Measurements from ENCODE around the gene CFAP61.

Gene CFAP61

DNA sequence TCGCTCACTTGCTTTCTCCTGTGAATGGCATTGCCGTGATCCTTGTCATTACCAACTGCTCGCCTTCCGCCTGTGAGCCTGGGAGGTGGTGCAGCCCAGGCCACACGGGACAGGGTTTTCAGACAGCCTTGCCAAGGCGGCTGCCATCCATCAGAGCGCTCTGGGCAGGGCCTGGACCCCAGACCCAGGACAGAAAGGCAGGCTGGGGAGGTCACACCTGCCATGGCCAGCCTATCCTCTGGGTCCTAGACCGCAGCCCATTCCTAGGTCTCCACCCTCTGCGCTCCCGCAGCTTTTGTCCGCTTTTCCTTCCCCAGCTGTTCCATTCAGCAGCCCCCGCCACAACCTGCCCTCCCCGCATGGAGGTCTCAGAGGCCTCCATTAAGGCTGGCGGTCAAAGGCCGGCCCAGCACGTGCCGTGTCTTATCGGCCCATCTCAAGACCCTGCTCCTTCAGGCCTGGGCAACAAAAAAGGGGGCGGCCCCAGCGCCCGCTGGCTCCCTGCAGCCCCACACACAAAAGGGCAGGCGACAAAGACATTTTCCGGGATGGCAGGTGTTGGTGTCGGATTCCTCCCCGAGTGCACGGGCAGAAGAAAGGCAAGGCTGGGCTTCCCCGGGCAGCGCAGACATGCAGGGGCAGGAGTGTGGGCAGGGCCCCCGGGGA lies 343.7 kb downstream of the CFAP61 start:
- DNase-seq (ENCODE audit: low spot score) = no peak

DNA sequence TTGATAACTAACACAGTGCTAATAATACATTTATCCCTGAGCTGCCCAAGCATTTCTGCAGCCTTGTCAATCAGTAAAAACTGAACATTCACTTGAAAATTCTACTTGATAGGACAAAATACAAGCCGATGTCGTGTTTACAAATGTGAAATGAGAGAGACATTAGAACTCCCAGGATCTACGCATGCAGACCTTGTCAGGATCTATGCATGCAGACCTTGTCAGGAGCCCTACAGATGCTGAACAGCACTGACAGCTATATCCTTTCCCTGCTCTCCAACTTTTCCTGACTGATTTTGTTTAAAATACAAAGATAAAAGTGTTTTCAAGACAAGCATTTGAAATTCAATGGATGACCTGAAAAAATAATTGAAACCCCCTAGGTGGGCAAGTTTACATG lies 344.5 kb downstream of the CFAP61 start:
- DNase-seq (ENCODE audit: low spot score) = no peak

DNA sequence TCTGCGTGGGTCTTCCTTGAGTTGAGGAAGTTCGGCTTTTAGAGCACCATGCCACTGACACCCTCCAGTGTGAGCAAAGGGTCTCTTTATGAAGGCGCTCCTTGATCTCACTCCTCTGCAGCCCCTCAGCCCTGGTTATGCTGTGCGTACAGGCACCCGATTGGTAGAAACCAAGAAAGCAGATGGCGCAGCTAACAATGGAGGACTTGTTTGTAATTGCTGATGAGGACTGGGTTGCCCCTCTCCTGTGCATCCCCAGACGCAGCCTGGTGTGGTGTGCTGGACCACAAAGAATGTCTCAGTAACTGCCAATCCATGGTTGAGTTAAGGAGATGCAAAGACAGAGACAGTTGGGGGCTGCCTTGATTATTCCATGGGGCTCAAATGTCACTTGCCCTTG lies 345.8 kb downstream of the CFAP61 start:
- DNase-seq (ENCODE audit: low spot score) = no peak

DNA sequence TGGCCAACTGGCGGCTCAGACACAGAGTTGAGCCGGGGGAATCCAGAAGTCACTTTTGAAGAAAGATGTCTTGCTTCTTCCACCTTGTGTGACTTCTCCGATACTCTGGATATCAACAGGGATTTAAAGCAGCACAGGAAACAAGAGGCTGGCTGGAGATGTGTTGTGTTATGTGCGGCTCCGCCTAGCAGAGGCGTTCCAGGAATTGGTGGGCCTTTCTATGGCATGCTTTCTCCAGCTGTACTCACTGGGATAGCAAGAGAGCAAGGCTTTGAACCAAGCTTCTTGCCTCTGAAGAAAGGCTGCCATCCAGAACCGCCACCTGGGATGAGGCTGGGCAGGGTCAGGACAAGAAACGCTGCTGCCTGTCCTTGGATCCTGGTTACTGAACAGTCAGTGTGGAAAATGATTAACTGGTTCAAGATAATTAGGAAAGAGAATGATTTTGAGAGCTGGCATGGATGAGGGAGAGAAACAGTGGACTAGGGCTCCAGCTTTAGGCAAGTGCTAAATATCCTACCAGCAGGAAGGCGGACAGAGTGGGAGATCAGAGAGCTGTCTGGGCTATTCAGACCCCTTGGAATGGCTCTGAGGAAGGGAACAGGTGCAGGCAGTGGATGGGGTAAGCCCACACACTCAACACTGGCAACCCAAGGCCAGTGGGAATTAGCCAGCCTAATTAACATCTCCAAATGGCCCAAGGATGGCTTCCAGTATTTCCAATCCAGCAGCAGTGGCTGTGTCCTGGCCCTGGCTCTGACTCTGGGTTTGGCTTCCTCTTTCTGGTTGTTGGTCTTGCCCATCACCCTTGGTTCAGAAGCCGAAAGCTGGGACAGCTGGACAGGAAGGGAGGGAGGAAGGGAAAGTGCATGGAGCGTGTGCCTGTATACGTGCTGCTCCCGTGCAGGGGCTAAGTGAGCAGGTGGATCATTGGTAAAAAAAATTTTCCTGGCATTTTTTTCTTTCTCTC lies 347.5 kb downstream of the CFAP61 start:
- no peak for DNase-seq (ENCODE audit: low spot score)

DNA sequence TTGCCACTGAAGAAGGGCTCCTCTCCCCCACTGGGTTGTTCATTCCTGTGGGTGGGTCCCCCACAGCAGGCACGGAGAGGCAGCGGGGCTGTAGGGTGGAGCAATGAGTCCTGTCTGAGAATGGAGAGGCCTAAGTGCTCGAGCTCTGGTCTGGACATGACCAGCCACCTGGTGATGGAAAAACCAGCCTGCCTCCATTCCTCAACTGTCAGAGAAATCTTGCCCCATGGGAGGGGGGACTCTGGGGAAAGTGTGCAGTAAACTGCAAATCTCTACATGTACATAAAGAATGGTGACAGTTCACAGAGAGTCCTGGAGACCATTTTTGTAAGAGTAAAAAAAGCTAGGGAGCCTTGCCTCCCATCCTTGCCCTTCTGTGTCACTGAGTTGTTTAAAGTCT lies 349.7 kb downstream of the CFAP61 start:
- no peak for DNase-seq (ENCODE audit: low spot score)

DNA sequence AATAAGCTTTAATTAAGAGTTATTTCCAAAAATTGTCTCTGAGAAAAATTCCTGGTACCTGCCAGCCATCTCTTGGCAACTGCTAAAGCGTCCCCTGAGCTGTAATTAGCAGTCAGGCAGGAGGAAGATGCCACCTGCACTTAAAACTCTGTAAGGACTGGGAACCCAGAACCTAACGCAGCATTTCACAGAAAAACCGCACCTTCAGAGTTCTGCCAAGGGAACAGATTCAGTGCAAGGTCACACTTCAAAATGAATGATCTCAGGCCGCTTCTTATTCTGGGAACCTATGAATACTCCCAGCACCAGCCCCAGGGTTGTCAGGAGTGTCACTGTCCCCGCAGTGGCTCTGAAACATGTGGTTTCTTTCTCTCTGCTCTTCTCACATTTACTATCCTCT lies 352.3 kb downstream of the CFAP61 start:
- no peak for DNase-seq (ENCODE audit: low spot score)

DNA sequence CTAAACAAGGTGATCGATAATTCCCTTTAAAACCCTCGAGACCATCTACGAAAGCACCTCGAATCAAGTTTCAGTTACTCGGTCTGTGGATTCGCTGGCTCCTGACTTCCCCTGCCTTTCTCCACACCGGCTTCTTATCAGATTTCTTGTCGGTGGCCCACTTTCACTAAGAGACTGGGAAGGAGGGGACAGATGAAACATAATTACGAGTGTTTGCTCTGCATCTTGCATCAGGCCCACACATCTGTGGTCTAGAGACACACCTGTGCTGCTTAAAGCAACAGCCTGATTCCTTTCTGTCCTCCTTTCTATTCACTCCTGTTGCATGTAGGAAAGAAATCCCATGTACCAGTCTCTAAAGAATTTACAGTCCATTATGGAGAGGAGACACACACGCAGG lies 353.3 kb downstream of the CFAP61 start:
- DNase-seq (ENCODE audit: low spot score) = no peak

DNA sequence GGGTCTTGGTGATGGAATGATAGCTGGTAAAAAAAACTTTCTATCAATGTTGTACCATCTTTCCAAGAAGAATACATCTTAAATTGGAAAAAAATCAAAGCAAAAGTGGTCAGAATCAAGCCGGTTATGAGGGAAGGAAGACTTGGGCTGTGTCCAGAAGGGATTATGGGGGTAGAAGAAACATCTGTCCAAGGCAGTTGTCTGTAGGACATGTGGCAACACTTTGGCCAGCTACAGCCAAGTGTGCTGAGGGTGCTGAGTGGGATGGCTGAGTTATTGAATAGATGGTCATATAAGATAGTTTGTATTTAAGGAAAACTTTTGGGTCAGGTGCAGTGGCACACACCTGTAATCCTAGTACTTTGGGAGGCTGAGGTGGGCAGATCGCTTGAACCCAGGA lies 354.0 kb downstream of the CFAP61 start:
- DNase-seq (ENCODE audit: low spot score) = no peak

DNA sequence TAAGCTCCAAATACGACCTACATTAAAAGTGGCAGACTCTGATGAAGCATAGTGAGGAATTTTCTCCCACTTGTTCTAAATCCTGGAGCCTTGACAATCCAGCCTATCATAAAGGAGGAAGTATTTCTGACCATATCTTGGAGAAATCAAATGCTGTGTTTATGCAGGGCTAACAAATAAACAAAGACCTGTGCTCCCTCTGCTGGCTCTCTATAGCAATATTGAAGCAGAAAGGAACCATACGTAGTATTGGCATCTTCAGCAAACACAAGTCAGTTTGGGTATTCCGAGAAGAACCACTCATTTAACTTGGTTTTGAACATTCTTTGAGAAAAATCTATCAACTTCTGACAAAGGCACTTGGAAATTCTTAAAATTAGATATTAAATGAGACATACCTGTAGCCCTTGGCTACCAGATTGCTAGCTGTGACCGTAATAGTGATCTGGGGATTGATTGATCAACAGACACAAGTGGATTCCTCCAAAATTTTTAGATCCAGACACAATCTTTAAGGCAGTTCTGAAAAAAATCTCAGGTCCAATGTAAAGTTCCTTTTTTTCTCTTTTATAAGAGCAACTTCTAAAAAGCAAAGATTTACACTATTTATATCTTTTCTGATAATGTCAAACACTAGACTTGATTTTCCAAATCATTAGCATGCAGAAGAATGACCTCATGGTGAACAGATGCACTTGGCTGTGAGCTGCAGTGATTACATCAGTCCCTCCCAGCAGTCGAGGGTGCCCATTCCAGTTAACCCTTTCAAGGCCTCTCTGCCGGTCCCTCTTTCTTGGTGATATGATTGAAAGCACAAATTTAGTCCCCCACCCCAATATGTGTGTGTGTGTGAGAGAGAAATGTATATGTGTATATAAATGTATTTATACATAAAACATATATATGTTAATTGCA lies 355.8 kb downstream of the CFAP61 start:
- peak; percentile 10 for DNase-seq (ENCODE audit: low spot score)

DNA sequence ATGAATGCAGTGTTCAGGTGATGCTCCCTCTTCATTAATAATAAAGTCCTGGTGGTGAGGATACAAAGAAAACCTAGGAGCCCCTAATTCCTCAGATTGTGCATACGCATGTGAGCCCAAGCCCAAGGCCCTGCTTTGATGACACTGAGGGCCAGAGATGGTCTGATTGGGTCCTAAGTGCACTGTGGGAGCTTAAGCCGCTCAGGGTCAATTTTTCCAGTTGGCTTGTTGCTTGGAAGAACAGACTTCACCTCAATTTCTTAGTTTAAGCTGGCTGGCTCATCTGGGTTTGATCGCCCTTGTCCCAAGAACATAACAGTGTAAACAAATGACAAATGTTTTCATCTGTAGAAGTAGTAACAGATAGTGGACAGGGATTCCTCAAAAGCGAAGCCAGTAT lies 357.0 kb downstream of the CFAP61 start:
- DNase-seq (ENCODE audit: low spot score) = no peak

Data from NAMALWA (cell line).